IgD-negative memory B cell (primary cell): Measurements from ENCODE around the gene CCDC112. TPM values are rescaled to one million over a fixed set of nuclear protein-coding genes. Genes with fewer than 3 reads are reported as not detected.
A peak's percentile ranks its signal among the peaks of the same experiment; 100 is the strongest.
"Not testable (repeated sequence)": the region's sequence is repeated elsewhere in the genome, so short reads cannot be mapped to it uniquely, and the experiment has no call there.

Experiments
- H3K27ac Mint-ChIP-seq, 3 donors: one replicate each; pipeline ENCODE4 v1.8.0; 2020 to 2022; ENCODE audit warnings: mild to moderate bottlenecking in 3 of 3, mixed read lengths in 3 of 3, moderate library complexity in 1 of 3
- H3K27me3 Mint-ChIP-seq: one replicate; pipeline ENCODE4 v1.8.0; 2021; ENCODE audit warnings: mixed read lengths
- H3K36me3 Mint-ChIP-seq: one replicate; pipeline ENCODE4 v1.8.0; 2020; ENCODE audit warnings: mild to moderate bottlenecking, mixed read lengths
- H3K4me1 Mint-ChIP-seq, 3 donors: one replicate each; pipeline ENCODE4 v1.8.0; 2020 to 2022; ENCODE audit warnings: mixed read lengths in 3 of 3, mild to moderate bottlenecking in 1 of 3
- H3K4me3 Mint-ChIP-seq, 4 donors: one replicate each; pipeline ENCODE4 v1.8.0; 2020 to 2022; ENCODE audit warnings: mild to moderate bottlenecking in 4 of 4, mixed read lengths in 4 of 4, moderate library complexity in 3 of 4
- H3K9me3 Mint-ChIP-seq, 3 donors: one replicate each; pipeline ENCODE4 v1.8.0; 2020 to 2021; ENCODE audit warnings: mixed read lengths in 3 of 3, mild to moderate bottlenecking in 1 of 3
- polyA plus RNA-seq: library from polyadenylated mRNA; unstranded; fragments of 300-500 nt; fragmentation: Illumina TruSeq; gene quantifications from one replicate; pipeline ENCODE4 v1.2.3, GENCODE V29; 2021

The CCDC112 gene
- 10.8 TPM for polyA plus RNA-seq

DNA sequence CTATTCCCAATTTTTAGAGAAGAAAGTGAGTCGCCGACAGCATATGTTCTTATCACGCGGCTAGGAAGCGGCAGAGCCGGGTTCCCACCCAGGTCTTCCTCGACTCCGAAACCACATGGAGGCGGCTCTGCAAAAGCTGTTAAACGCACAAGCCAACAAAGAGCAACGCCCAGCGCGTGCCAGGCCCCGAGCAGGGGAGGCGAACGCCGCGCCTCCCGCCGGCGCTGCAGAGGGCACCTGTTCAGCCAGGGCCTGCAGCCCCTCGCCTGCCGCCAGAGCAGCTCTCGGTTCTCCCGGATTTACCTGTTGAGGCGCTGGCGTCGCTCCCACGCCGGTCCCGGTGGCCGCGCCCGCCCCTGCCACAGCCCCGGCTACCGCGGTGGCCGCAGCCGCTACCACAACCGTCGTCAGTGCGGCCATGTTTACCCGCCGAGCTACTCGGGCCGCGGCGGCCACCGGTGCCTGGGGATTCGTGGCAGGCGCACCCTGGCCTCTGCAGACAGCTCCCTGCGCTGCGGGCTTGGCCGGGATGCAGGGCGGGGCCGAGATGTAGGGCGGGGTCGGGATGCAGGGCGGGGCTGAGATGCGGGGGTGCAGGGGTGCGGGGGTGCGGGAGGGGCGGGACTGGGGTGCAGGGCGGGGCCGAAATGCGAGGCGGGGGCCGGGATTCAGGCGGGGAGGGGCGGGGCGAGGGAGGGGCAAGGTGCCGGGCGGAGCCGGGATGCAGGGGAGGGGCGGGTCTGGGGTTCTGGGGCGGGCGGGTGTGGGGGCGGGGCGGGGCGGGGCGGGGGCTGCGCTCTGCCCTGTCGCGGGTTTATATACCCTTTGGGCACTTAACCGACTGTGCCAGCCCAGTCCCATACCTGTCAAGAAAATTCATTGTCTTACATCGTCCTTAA is at the start of gene CCDC112:
Gene CCDC112 (minus strand): TSS at position 531 of the 899 bp plus-strand sequence. CDS start 111 bp downstream, at position 420.
- no peaks in the 10 kb centered on the region for H3K9me3 Mint-ChIP-seq
- peaks cover 1% of the 10 kb centered on the region for H3K27me3 Mint-ChIP-seq
- peaks cover 7% of the 10 kb centered on the region for H3K36me3 Mint-ChIP-seq
- peak within 1 kb of the TSS; percentile 21 to 91 (median 34) for H3K27ac Mint-ChIP-seq
- H3K4me1 Mint-ChIP-seq: peaks cover 12 to 23% (median 14%) of the 10 kb centered on the region in 3 donors
- H3K4me3 Mint-ChIP-seq: peak within 1 kb of the TSS; percentile 83 to 95 (median 88)

DNA sequence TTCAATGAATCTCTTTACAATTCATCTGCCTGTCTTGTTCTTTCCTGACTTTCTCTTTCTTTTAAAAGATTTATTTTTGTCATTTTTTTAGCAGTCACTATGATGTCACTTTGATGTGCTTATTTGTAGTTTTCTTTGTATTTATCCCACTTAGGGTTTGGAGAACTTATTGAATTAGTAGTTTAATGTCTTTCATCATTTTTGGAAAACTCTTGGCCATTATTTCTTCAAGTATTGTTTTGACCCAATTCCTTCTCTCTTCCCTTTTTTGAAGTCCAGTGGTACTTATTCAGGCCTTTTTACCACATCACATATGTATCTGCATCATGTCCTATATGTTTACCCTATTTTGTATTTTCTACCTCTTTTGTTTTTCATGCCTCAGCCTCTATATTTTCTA is 48.9 kb upstream of the CCDC112 start:
- H3K4me3 Mint-ChIP-seq: no peak overlapping the region
- peaks cover 0 to 11% (median 0%) of the 10 kb centered on the region in 3 donors for H3K9me3 Mint-ChIP-seq
- no peaks in the 10 kb centered on the region for H3K36me3 Mint-ChIP-seq
- peaks cover 4% of the 10 kb centered on the region for H3K27me3 Mint-ChIP-seq
- peaks cover 0 to 2% (median 0%) of the 10 kb centered on the region in 3 donors for H3K4me1 Mint-ChIP-seq
- peak overlapping the region in 1 of 3 donors; percentile 64 for H3K27ac Mint-ChIP-seq

DNA sequence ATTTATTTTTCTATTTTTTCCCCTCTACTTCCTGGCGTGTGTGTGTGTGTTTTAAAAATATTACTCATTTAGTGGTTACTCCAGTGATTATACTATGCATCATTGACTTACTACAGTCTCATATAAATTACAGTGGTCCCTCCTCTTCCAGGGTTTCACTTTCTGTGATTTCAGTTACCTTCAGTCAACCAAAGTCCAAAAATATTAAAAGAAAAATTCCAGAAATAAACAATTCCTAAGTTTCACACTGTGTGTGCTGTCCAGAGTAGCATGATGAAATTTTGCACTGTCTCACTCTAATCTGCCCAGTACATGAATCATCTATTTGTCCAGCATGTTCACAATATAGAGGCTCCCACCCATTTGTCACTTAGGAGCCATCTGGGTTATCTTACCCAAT is 47.4 kb upstream of the CCDC112 start:
- H3K9me3 Mint-ChIP-seq: peaks cover 0 to 11% (median 0%) of the 10 kb centered on the region in 3 donors
- H3K27me3 Mint-ChIP-seq: peaks cover 2% of the 10 kb centered on the region
- no peak overlapping the region for H3K4me3 Mint-ChIP-seq
- H3K4me1 Mint-ChIP-seq: no peaks in the 10 kb centered on the region
- no peak overlapping the region for H3K27ac Mint-ChIP-seq
- H3K36me3 Mint-ChIP-seq: no peaks in the 10 kb centered on the region

DNA sequence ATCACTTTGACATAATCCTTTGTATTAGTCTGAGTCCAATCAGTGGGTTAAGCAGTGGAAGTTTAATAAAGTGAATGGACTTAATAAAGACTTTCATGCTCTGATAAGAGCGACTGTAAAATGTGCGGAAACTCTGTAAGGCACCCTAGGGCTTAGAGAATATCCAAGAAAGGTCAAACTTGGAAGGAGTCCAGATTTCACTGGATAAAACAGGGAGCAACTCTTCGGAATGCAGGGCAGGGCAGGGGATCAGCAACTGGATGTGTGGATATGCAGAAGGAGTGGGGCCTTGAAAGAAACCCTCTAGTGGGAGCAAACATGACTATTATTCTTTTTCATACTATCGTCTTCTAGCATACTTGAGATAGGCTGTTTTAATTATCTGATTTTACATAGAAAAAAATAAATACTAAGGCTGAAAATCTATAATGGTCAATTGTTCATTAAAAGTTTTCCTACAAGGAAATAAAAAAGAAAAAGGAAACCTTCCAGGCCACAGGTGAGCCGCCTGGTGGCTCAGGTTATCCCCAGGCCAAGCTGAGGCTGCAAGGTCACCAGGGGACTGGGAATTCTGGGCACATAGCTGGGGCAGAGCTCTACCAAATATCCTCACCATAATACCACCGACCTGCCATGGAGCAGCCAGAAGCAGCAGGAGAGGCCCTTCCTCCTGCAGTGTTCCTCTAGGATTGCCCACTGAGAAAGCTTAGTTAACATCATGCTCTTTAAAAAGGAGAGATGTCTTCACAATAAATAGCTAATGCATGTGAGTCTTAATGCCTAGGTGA is 46.3 kb upstream of the CCDC112 start:
- Mint-ChIP-seq H3K27ac (peak overlapping the region in 1 of 3 donors; percentile 27), H3K4me1 (no peaks in the 10 kb centered on the region), H3K9me3 (peaks cover 0 to 11% (median 0%) of the 10 kb centered on the region in 3 donors), H3K27me3 (peaks cover 2% of the 10 kb centered on the region), H3K36me3 (no peaks in the 10 kb centered on the region), H3K4me3 (no peak overlapping the region)

- no peak overlapping the region for H3K4me3 Mint-ChIP-seq
- peaks cover 0 to 11% (median 0%) of the 10 kb centered on the region in 3 donors for H3K9me3 Mint-ChIP-seq
- H3K27ac Mint-ChIP-seq: no peak overlapping the region
Observed at GRCh38 chr5:115341745-115342144, 45.3 kb upstream of the CCDC112 start.

GRCh38 chr5:115338851-115339250 is 42.4 kb upstream of the CCDC112 start:
- peaks cover 2% of the 10 kb centered on the region for H3K27me3 Mint-ChIP-seq
- no peaks in the 10 kb centered on the region for H3K36me3 Mint-ChIP-seq
- H3K4me3 Mint-ChIP-seq: no peak overlapping the region
- H3K9me3 Mint-ChIP-seq: no peaks in the 10 kb centered on the region
- H3K27ac Mint-ChIP-seq: no peak overlapping the region
- H3K4me1 Mint-ChIP-seq: no peaks in the 10 kb centered on the region

More at GRCh38 chr5:115341745-115342144, 45.3 kb upstream of the CCDC112 start:
- Mint-ChIP-seq H3K36me3 (no peaks in the 10 kb centered on the region), H3K4me1 (no peaks in the 10 kb centered on the region), H3K27me3 (peaks cover 2% of the 10 kb centered on the region)

- Mint-ChIP-seq H3K27ac (no peak overlapping the region), H3K4me3 (no peak overlapping the region), H3K27me3 (no peaks in the 10 kb centered on the region), H3K36me3 (no peaks in the 10 kb centered on the region), H3K9me3 (no peaks in the 10 kb centered on the region), H3K4me1 (peaks cover 0 to 4% (median 3%) of the 10 kb centered on the region in 3 donors)
Observed at GRCh38 chr5:115337882-115338281, 41.4 kb upstream of the CCDC112 start.

- H3K9me3 Mint-ChIP-seq: no peaks in the 10 kb centered on the region
- no peaks in the 10 kb centered on the region for H3K27me3 Mint-ChIP-seq
Observed at GRCh38 chr5:115336964-115337363, 40.5 kb upstream of the CCDC112 start.

DNA sequence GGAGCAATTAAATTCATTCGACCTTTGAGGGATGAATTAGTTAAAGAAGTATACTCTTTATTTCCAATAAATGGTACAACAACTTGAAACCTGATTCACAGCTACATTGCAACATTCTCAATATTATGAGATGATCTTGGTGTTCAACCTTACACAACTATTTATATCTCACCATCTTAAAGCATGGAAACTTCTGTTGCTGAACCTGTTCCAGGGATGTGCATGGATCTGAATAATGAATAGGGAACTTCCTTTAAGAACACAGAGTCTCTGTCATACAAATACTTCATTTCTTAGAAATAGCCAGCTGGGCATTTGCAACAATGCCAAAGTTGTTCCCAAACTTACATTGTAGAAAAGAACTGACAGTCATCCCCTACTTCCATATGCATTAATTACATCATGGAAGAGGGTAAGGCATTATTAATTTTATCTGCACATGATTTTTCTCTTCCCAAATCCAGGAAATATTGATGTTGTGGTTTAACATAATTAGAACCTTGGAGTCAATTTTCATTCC is 39.8 kb upstream of the CCDC112 start:
- Mint-ChIP-seq H3K4me1 (peaks cover 5 to 13% (median 11%) of the 10 kb centered on the region in 3 donors), H3K27ac (no peak overlapping the region), H3K36me3 (peaks cover 2% of the 10 kb centered on the region), H3K9me3 (no peaks in the 10 kb centered on the region), H3K4me3 (no peak overlapping the region), H3K27me3 (no peaks in the 10 kb centered on the region)

More at GRCh38 chr5:115336964-115337363, 40.5 kb upstream of the CCDC112 start:
- Mint-ChIP-seq H3K4me3 (no peak overlapping the region), H3K27ac (no peak overlapping the region), H3K36me3 (no peaks in the 10 kb centered on the region), H3K4me1 (peaks cover 2 to 6% (median 5%) of the 10 kb centered on the region in 3 donors)

DNA sequence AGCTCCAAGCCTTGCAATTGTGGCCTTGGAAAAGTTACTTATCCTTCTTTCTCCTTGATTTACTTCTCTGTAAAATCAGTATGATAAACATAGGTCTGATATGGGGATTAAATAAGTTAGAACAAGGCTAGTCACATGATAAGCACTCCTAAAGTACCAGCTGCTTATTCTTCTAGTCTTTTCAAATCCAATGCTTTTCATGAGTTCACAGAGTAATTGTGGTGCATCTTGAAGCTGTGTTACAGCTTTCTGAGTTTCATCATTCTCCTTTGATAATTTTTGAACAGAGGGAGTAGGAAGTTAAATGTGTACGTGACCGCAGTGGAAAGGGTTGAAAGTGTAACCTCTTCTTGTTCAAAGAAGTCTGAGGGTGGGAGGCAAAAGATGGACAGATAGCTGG is 38.8 kb upstream of the CCDC112 start:
- Mint-ChIP-seq H3K27me3 (no peaks in the 10 kb centered on the region), H3K4me3 (no peak overlapping the region), H3K36me3 (peaks cover 2% of the 10 kb centered on the region), H3K27ac (no peak overlapping the region), H3K4me1 (peaks cover 10 to 19% (median 15%) of the 10 kb centered on the region in 3 donors), H3K9me3 (no peaks in the 10 kb centered on the region)

DNA sequence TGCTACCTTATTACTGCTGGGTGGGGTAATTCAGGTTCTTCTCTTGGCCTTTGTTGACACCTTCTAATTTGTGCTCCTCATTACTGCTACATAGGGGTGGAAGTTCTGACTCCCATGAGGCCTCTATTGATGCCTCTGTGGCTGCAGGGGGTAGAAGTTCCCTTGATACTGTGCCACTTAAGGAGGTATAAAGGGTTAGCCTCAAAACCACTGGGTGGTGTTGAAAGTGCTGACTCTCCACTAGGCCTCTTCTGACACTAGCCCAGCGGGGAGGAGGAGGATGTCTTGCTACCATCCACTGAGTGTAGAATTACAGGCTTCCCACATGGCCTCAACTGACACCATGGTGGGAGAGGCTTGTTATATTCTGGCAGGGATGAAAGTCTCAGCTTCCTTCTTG is 36.7 kb upstream of the CCDC112 start:
- Mint-ChIP-seq H3K4me1 (peaks cover 24 to 37% (median 31%) of the 10 kb centered on the region in 3 donors), H3K27me3 (no peaks in the 10 kb centered on the region), H3K27ac (no peak overlapping the region)

GRCh38 chr5:115330830-115331229 is 34.4 kb upstream of the CCDC112 start:
- H3K4me1 Mint-ChIP-seq: peaks cover 24 to 39% (median 38%) of the 10 kb centered on the region in 3 donors

More for the DNA sequence above, 36.7 kb upstream of the CCDC112 start:
- Mint-ChIP-seq H3K36me3 (peaks cover 2% of the 10 kb centered on the region), H3K4me3 (no peak overlapping the region), H3K9me3 (no peaks in the 10 kb centered on the region)

GRCh38 chr5:115329475-115329874 is 33.0 kb upstream of the CCDC112 start:
- H3K9me3 Mint-ChIP-seq: no peaks in the 10 kb centered on the region
- peaks cover 24 to 39% (median 38%) of the 10 kb centered on the region in 3 donors for H3K4me1 Mint-ChIP-seq
- no peaks in the 10 kb centered on the region for H3K27me3 Mint-ChIP-seq
- peaks cover 2% of the 10 kb centered on the region for H3K36me3 Mint-ChIP-seq
- no peak overlapping the region for H3K27ac Mint-ChIP-seq
- peak overlapping the region; percentile 20 to 82 (median 43) for H3K4me3 Mint-ChIP-seq

More at GRCh38 chr5:115330830-115331229, 34.4 kb upstream of the CCDC112 start:
- no peaks in the 10 kb centered on the region for H3K9me3 Mint-ChIP-seq
- no peak overlapping the region for H3K27ac Mint-ChIP-seq
- H3K4me3 Mint-ChIP-seq: peak overlapping the region in 2 of 4 donors; percentile 10 to 29
- H3K27me3 Mint-ChIP-seq: no peaks in the 10 kb centered on the region
- peaks cover 2% of the 10 kb centered on the region for H3K36me3 Mint-ChIP-seq

- not testable (repeated sequence) for H3K36me3 Mint-ChIP-seq, H3K27me3 Mint-ChIP-seq, H3K9me3 Mint-ChIP-seq
- H3K4me1 Mint-ChIP-seq: peaks cover 24 to 39% (median 38%) of the 10 kb centered on the region in 3 donors
- H3K4me3 Mint-ChIP-seq: peak overlapping the region; percentile 6 to 82 (median 43)
- H3K27ac Mint-ChIP-seq: peak overlapping the region in 2 of 3 donors; percentile 14 to 44
Observed at GRCh38 chr5:115328617-115329274, 32.3 kb upstream of the CCDC112 start.
